ENCODE measurements around the gene ABCC1. TPM values are rescaled to one million over a fixed set of nuclear protein-coding genes. Genes with fewer than 3 reads are reported as not detected.

ABCC1 gene
- total and polyA plus RNA-seq, 2 of the 4 experiments (the other 2 are of a cell fraction), result 39.4 to 66.0 TPM

DNA sequence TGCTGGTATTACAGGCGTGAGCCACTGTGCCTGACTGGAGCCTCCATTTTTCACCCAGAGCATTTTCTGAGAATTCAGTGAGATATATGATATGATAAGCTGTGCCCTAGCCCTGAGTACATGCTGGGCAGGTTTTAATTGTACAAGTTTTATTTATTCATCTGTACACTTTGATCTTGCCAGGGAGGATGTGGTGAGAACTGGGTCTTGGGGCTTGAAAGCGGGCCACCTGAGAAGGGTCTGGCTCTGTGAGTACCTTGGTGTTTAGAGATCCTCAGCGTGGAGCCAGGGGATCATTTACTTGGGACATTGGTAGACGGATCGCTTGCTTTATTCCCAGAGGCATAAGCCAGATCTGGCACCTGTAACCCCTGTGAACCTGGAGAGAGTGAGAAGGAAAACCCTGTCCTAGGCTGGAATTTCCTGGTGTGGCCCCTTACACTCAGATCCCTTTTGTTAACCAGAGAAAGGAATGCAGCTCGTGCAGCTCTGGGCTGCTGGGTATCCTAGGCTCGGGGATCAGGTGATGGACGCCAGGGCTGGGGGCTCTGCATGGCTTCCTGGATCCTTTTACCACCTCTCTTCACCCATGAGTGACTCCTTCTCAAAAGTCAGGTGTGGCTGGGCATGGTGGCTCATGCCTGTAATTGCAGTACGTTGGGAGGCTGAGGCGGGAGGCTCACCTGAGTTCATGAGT lies 91.9 kb downstream of the ABCC1 start:
- H2AK5ac ChIP-seq (ENCODE audit: low read depth, low read length), result no peak overlapping the region
- ATAC-seq (ENCODE audit: low read depth) (no peak), DNase-seq (no peak)
- no peak overlapping the region for H3K14ac ChIP-seq (replicated peaks; ENCODE audit: low read depth, low read length)
- H4K20me1 ChIP-seq (ENCODE audit: insufficient read depth, low read length), result peaks cover 38% of the 10 kb centered on the region
- no peak overlapping the region for H4K8ac ChIP-seq (ENCODE audit: low read depth in 2 of 2, low read length in 2 of 2)
- dilution Hi-C loops (cut with HindIII; ENCODE audit: low sequenced_read_pairs, unreplicated experiment) (no loop called here), in situ Hi-C loops (cut with MboI; ENCODE audit: low sequenced_read_pairs) (no loop called here), intact Hi-C loops (cut with micrococcal nuclease) (no loop called here)
- H3K4me3 ChIP-seq (ENCODE audit: insufficient read depth, low read depth, low read length), result no peak overlapping the region
- H2AK9ac ChIP-seq (replicated peaks; ENCODE audit: low read depth, low read length, poor library complexity), result no peak overlapping the region
- H3K9ac ChIP-seq (ENCODE audit: low read depth, low read length), result no peak overlapping the region
- no peak overlapping the region for H2BK5ac ChIP-seq (ENCODE audit: low read depth, low read length, poor library complexity, severe bottlenecking)
- H3K4me1 ChIP-seq (ENCODE audit: control insufficient read depth, insufficient read depth, low read length), result peaks cover 4% of the 10 kb centered on the region; the same call in 1 of the 2 replicates
- ChIA-PET CTCF (interaction anchor here (0.6 kb wide), 2 partner anchors 33 to 309 kb away, joined by 6 to 8 read pairs; no protein-coding TSS in a partner anchor), POLR2A (ENCODE audit: unreplicated experiment) (no interaction called here)
- WGBS, 2 experiments (ENCODE audit: extremely low coverage in 2 of 2, insufficient read length in 1 of 2), result no CpG with 5 or more reads among the region's 10 CpGs
- H4K5ac ChIP-seq (ENCODE audit: low read depth, low read length), result no peak overlapping the region
- H2BK15ac ChIP-seq (ENCODE audit: low read depth, low read length), result no peak overlapping the region
- H3K27me3 ChIP-seq (ENCODE audit: control insufficient read depth, insufficient read depth, low read length), result no peaks in the 10 kb centered on the region
- no peak overlapping the region for H2AFZ ChIP-seq (replicated peaks; ENCODE audit: low read length, poor library complexity)
- H3K56ac ChIP-seq (ENCODE audit: extremely low read depth, insufficient read depth, low read length), result no peak overlapping the region
- BruUV-seq (replicated peaks), result no TSS peak
- H3K18ac ChIP-seq (ENCODE audit: low read depth, low read length), result no peak overlapping the region
- H3K4ac ChIP-seq (ENCODE audit: low read depth, low read length), result no peak overlapping the region
- peak overlapping the region; percentile 34; the same call in 1 of the 2 replicates for H3K27ac ChIP-seq (ENCODE audit: insufficient read depth, low read length)
- no peak overlapping the region for H3K23ac ChIP-seq (ENCODE audit: low read depth, low read length)
- TF ChIP-seq BHLHE40 (IDR thresholded peaks at IDR 0.05; ENCODE audit: low read depth, low read length), result no peak
- TF ChIP-seq RAD21 (IDR thresholded peaks at IDR 0.05; ENCODE audit: low read length), result no peak
- TF ChIP-seq RCOR1 (IDR thresholded peaks at IDR 0.05; ENCODE audit: insufficient replicate concordance, low read length), result no peak
- no peak for TF ChIP-seq CEBPB (IDR thresholded peaks at IDR 0.05; ENCODE audit: low read depth, low read length)
- TF ChIP-seq RFX5 (IDR thresholded peaks at IDR 0.05; ENCODE audit: low read depth, low read length), result no peak
- no peak for TF ChIP-seq FOS (IDR thresholded peaks at IDR 0.05; ENCODE audit: low read depth, low read length)
- TF ChIP-seq NFE2L2 (IDR thresholded peaks at IDR 0.05; ENCODE audit: low read depth, low read length), result no peak
- no peaks in the 10 kb centered on the region for H3K9me3 ChIP-seq (ENCODE audit: control insufficient read depth, insufficient read depth, low read length)
- no peak overlapping the region for H2BK20ac ChIP-seq (ENCODE audit: low read depth, low read length)
- peaks cover 48% of the 10 kb centered on the region for H3K9me1 ChIP-seq (ENCODE audit: insufficient read depth, low read length)
- no peak overlapping the region for H2BK120ac ChIP-seq (ENCODE audit: low read depth, low read length)
- H3K36me3 ChIP-seq (ENCODE audit: control insufficient read depth, insufficient read depth, low read length), result peaks cover 80% of the 10 kb centered on the region
- H3K4me2 ChIP-seq (ENCODE audit: low read depth, low read length), result no peak overlapping the region
- no peak overlapping the region for H4K91ac ChIP-seq (ENCODE audit: insufficient read depth, low read depth, low read length)
- peaks cover 60 to 87% of the 10 kb centered on the region in 2 experiments for H3K79me1 ChIP-seq (ENCODE audit: low read depth in 1 of 2, low read length in 2 of 2)

All from IMR-90 (cell line).